Body of pancreas (tissue), 4 donors: ENCODE results near the gene NOTCH2.

Experiments
- POLR2A ChIP-seq, 3 donors: fragments of 450-650 bp; IDR thresholded peaks; one replicate each; pipeline ENCODE4 v1.6.1; 2016; ENCODE audit warnings: antibody characterized with exemption in 3 of 3, mild to moderate bottlenecking in 2 of 3
- TF ChIP-seq, protein P1 (sequence below), 7 experiments: fragments of 450-650 bp in 4 of 7; fragments of 200-600 bp in 3 of 7; sonication (generic) in 3 of 7; IDR thresholded peaks; one replicate each; pipeline ENCODE4 v1.5.1; 2016 to 2019; ENCODE audit warnings: antibody characterized with exemption in 7 of 7

DNA sequence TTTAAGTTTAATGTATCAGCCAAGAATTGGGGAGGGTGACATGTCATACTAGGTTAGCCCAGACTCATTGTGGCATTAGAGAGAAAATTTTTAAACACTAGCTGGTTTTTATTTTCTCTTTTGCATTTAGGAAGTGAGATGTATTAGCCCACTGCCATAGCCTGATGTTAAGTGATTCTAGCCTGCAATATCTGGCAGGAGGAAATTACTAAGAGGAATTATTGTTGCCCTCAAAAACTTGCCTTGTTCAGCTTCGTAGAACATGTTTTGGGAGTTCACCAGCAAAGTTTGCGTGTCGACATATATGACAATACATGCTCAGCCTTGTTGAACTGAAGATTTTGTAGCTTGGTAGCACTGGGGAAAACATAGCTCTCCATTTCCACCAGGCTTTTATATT is 185.6 kb downstream of the NOTCH2 start:
- TF ChIP-seq, protein P1, sequence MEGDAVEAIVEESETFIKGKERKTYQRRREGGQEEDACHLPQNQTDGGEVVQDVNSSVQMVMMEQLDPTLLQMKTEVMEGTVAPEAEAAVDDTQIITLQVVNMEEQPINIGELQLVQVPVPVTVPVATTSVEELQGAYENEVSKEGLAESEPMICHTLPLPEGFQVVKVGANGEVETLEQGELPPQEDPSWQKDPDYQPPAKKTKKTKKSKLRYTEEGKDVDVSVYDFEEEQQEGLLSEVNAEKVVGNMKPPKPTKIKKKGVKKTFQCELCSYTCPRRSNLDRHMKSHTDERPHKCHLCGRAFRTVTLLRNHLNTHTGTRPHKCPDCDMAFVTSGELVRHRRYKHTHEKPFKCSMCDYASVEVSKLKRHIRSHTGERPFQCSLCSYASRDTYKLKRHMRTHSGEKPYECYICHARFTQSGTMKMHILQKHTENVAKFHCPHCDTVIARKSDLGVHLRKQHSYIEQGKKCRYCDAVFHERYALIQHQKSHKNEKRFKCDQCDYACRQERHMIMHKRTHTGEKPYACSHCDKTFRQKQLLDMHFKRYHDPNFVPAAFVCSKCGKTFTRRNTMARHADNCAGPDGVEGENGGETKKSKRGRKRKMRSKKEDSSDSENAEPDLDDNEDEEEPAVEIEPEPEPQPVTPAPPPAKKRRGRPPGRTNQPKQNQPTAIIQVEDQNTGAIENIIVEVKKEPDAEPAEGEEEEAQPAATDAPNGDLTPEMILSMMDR (IDR thresholded peaks at IDR 0.05) = no peak
- no peak for TF ChIP-seq POLR2A (IDR thresholded peaks at IDR 0.05)
